GM10248 (cell line): ENCODE data around the gene OR2L8.

Source experiments
- CTCF ChIA-PET: fragments of 300-600 bp; sonication (Branson Sonifier 250); formaldehyde crosslinking; extraction: SDS; loops from one replicate; lab custom pipeline; 2021; ENCODE audit warnings: antibody characterized with exemption; lab: Yijun Ruan, JAX
- POLR2A ChIA-PET: fragments of 350-650 bp; sonication (Branson Sonifier 250); formaldehyde crosslinking; extraction: SDS; loops from one replicate; lab custom pipeline; 2020; ENCODE audit warnings: antibody characterized with exemption; lab: Yijun Ruan, JAX
- DNase-seq: peaks from one replicate; pipeline ENCODE4 v3.0.0; 2012; ENCODE audit errors: extremely low spot score
- CTCF ChIP-seq: IDR thresholded peaks from 2 replicates; pipeline ENCODE4 v1.5.1; 2012; ENCODE audit warnings: mild to moderate bottlenecking, low read depth; ENCODE audit errors: extremely low read depth, missing control alignments, control extremely low read depth

Gene OR2L8

GRCh38 chr1:247913786-247914185 is 34.9 kb upstream of the OR2L8 start:
- ChIA-PET CTCF (no interaction called here), POLR2A (no interaction called here)
- no peak for DNase-seq
- no peak for TF ChIP-seq CTCF

GRCh38 chr1:247914941-247915662 is 33.6 kb upstream of the OR2L8 start:
- ChIA-PET POLR2A (no interaction called here), CTCF (interaction anchor here (0.7 to 0.8 kb wide), 2 partner anchors 9 to 12 kb away, joined by 3 read pairs; no protein-coding TSS in a partner anchor)
- no peak for DNase-seq

GRCh38 chr1:247919952-247920351 is 28.7 kb upstream of the OR2L8 start, which contains the start of gene OR2T8:
Gene OR2T8 (plus strand): TSS chr1:247920252. CDS start chr1:247921018, 766 bp downstream.
- no peak for DNase-seq
- no peak for TF ChIP-seq CTCF
- ChIA-PET CTCF (no interaction called here), POLR2A (no interaction called here)

More at GRCh38 chr1:247914941-247915662, 33.6 kb upstream of the OR2L8 start:
- no peak for TF ChIP-seq CTCF

GRCh38 chr1:247923941-247924340 is 24.7 kb upstream of the OR2L8 start:
- ChIA-PET POLR2A (no interaction called here), CTCF (no interaction called here)
- TF ChIP-seq CTCF: no peak
- no peak for DNase-seq

GRCh38 chr1:247924868-247925267 is 23.8 kb upstream of the OR2L8 start, which contains the start of gene OR2AJ1:
Gene OR2AJ1 (plus strand): TSS chr1:247924889. CDS start chr1:247933769, 8,880 bp downstream.
- POLR2A ChIA-PET: no interaction called here
- no peak for TF ChIP-seq CTCF
- DNase-seq: no peak
- CTCF ChIA-PET: interaction anchor here (1.1 kb wide), 1 partner anchor 18 kb away, joined by 3 read pairs; no protein-coding TSS in a partner anchor

- DNase-seq: no peak
- CTCF ChIA-PET: no interaction called here
- TF ChIP-seq CTCF: no peak
- POLR2A ChIA-PET: no interaction called here
These were observed 14.7 kb upstream of the OR2L8 start for GRCh38 chr1:247933989-247934388.
